Liver (tissue), 3 donors: ENCODE results near the gene NEFH.

Source experiments
- ATF3 ChIP-seq: IDR thresholded peaks from 2 replicates; pipeline ENCODE4 v1.6.1; 2016; ENCODE audit warnings: antibody characterized with exemption
- CTCF ChIP-seq: fragments of 150-350 bp; IDR thresholded peaks from 2 replicates; pipeline ENCODE4 v1.5.1; 2017; ENCODE audit warnings: improper control_type of control experiment, low read depth, low read length; ENCODE audit not compliant: missing input control
- GABPA ChIP-seq, 2 donors: IDR thresholded peaks in 1 of 2; conservative IDR thresholded peaks in 1 of 2; 2 replicates each; pipeline ENCODE4 v1.6.1; 2016; ENCODE audit warnings: antibody characterized with exemption in 2 of 2, mild to moderate bottlenecking in 1 of 2, moderate library complexity in 1 of 2
- HNF4A ChIP-seq, 2 donors: conservative IDR thresholded peaks; 2 replicates each; pipeline ENCODE4 v1.6.1; 2016; ENCODE audit warnings: antibody characterized with exemption in 2 of 2, mild to moderate bottlenecking in 2 of 2
- JUND ChIP-seq, 2 donors: IDR thresholded peaks; 2 replicates each; pipeline ENCODE4 v1.6.1; 2016; ENCODE audit warnings: antibody characterized with exemption in 2 of 2
- MAX ChIP-seq: IDR thresholded peaks from 2 replicates; pipeline ENCODE4 v1.6.1; 2016; ENCODE audit warnings: antibody characterized with exemption
- NR2F2 ChIP-seq: IDR thresholded peaks from 2 replicates; pipeline ENCODE4 v1.6.1; 2016; ENCODE audit warnings: antibody characterized with exemption
- RAD21 ChIP-seq, 2 donors: IDR thresholded peaks; 2 replicates each; pipeline ENCODE4 v1.6.1; 2016; ENCODE audit warnings: antibody characterized with exemption in 2 of 2, mild to moderate bottlenecking in 2 of 2
- REST ChIP-seq: IDR thresholded peaks from 2 replicates; pipeline ENCODE4 v1.6.1; 2016; ENCODE audit warnings: antibody characterized with exemption, mild to moderate bottlenecking
- RXRA ChIP-seq, 2 donors: IDR thresholded peaks; 2 replicates each; pipeline ENCODE4 v1.6.1; 2017 to 2018; ENCODE audit warnings: antibody characterized with exemption in 2 of 2, mild to moderate bottlenecking in 1 of 2
- SP1 ChIP-seq: IDR thresholded peaks from 2 replicates; pipeline ENCODE4 v1.6.1; 2018; ENCODE audit warnings: antibody characterized with exemption, mild to moderate bottlenecking
- TAF1 ChIP-seq: conservative IDR thresholded peaks from 2 replicates; pipeline ENCODE4 v1.6.1; 2016; ENCODE audit warnings: antibody characterized with exemption, mild to moderate bottlenecking
- YY1 ChIP-seq: IDR thresholded peaks from 2 replicates; pipeline ENCODE4 v1.6.1; 2016; ENCODE audit warnings: antibody characterized with exemption, mild to moderate bottlenecking
- ZBTB33 ChIP-seq: IDR thresholded peaks from 2 replicates; pipeline ENCODE4 v1.6.1; 2016; ENCODE audit warnings: antibody characterized with exemption
- donor health status: healthy.
- donor health status: healthy.

- TF ChIP-seq CTCF (no peak), GABPA (IDR thresholded peaks at IDR 0.05 in 1 of 2, conservative IDR thresholded peaks at IDR 0.05 in 1 of 2) (no peak), ATF3 (no peak), SP1 (no peak), YY1 (no peak), MAX (no peak), JUND (IDR thresholded peaks at IDR 0.05) (no peak), TAF1 (no peak), HNF4A (conservative IDR thresholded peaks at IDR 0.05) (no peak), ZBTB33 (no peak), RAD21 (IDR thresholded peaks at IDR 0.05) (no peak), REST (no peak), RXRA (IDR thresholded peaks at IDR 0.05) (no peak), NR2F2 (no peak)
These were observed 34.5 kb upstream of the NEFH start for GRCh38 chr22:29445508-29445907.
